Measurements from ENCODE around the gene CFHR5.

GRCh38 chr1:197011614-197012013 is 34.3 kb downstream of the CFHR5 start:
- TF ChIP-seq CTCF (conservative IDR thresholded peaks at IDR 0.05; ENCODE audit: low read depth, low read length) (no peak), FOS (IDR thresholded peaks at IDR 0.05; ENCODE audit: low read depth, low read length) (no peak), CEBPB (IDR thresholded peaks at IDR 0.05; ENCODE audit: low read depth, low read length) (no peak), POLR2A (IDR thresholded peaks at IDR 0.05; ENCODE audit: low read depth, low read length) (no peak), NFE2L2 (IDR thresholded peaks at IDR 0.05; ENCODE audit: low read depth, low read length) (no peak), CHD1 (IDR thresholded peaks at IDR 0.05; ENCODE audit: low read depth, low read length) (no peak), USF2 (IDR thresholded peaks at IDR 0.05; ENCODE audit: low read depth, low read length) (no peak), MAZ (IDR thresholded peaks at IDR 0.05; ENCODE audit: borderline replicate concordance, low read depth, low read length) (no peak), RCOR1 (IDR thresholded peaks at IDR 0.05; ENCODE audit: insufficient replicate concordance, low read length) (no peak)
